Mesothelial cell of epicardium (in vitro differentiated cells): ENCODE results near the gene AOX1. TPM values are rescaled to one million over a fixed set of nuclear protein-coding genes. Genes with fewer than 3 reads are reported as not detected.
"Not testable (repeated sequence)": the region's sequence is repeated elsewhere in the genome, so short reads cannot be mapped to it uniquely, and the experiment has no call there.

Source experiments
- DNase-seq, 2 experiments: peaks; one replicate each; pipeline ENCODE4 v3.0.0; 2021; ENCODE audit warnings: low spot score in 2 of 2; ENCODE audit not compliant: unreplicated experiment in 2 of 2
- H3K27ac Mint-ChIP-seq: 2 replicates; pipeline ENCODE4 v1.8.0; 2021; ENCODE audit warnings: mixed read lengths
- H3K27me3 Mint-ChIP-seq: 2 replicates; pipeline ENCODE4 v1.8.0; 2021; ENCODE audit warnings: low read depth, mixed read lengths
- H3K36me3 Mint-ChIP-seq: 2 replicates; pipeline ENCODE4 v1.8.0; 2021; ENCODE audit warnings: mixed read lengths
- H3K4me1 Mint-ChIP-seq: 2 replicates; pipeline ENCODE4 v1.8.0; 2021; ENCODE audit warnings: mixed read lengths
- H3K4me3 Mint-ChIP-seq: 2 replicates; pipeline ENCODE4 v1.8.0; 2021; ENCODE audit warnings: mild to moderate bottlenecking, moderate library complexity, mixed read lengths
- H3K9me3 Mint-ChIP-seq: 2 replicates; pipeline ENCODE4 v1.8.0; 2021; ENCODE audit warnings: mixed read lengths
- total RNA-seq: library from RNA; stranded (reverse); gene quantifications from 3 replicates; pipeline ENCODE4 v1.2.1, GENCODE V29; 2021
- TF ChIP-seq, protein P1 (sequence below): fragments of 200-600 bp; sonication (generic); IDR thresholded peaks from one replicate; pipeline ENCODE4 v1.5.0; 2021; ENCODE audit warnings: antibody characterized with exemption; ENCODE audit not compliant: unreplicated experiment

AOX1 gene
- total RNA-seq, 1 donor from 2014 or later: 2.2 TPM

DNA sequence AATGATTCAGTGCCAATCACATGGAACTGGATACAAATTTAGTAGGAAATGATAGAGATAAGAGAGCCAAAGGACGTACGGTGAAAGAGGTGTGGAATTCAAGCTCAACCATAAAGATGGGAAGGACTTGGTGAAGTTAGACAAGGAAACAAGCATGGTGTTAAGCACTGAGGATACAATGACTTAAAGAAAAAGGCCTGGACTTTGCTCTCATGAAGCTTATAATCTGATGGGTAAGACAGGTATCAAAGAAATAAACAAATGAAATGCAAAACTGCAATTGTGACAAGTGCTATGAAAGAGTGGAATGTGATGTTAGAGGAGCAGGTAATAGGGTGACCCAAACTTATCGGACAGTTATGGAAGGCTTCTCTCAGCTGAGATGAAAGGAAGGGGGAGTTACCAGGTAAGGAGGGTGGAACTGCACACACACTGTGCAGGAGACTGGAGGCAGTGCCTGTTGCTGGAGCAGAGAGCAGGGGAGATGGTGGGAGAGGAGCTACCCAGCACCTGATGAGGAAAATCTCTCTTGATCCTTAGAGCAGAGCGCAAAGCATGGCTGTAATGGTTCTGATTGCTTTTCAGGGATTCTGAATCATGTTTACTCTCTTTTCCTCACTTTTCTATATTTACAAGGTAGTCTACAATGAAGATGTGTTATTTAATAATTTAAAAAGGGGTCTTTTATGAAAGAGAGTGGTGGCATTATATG is 118.3 kb downstream of the AOX1 start:
- TF ChIP-seq, protein P1, sequence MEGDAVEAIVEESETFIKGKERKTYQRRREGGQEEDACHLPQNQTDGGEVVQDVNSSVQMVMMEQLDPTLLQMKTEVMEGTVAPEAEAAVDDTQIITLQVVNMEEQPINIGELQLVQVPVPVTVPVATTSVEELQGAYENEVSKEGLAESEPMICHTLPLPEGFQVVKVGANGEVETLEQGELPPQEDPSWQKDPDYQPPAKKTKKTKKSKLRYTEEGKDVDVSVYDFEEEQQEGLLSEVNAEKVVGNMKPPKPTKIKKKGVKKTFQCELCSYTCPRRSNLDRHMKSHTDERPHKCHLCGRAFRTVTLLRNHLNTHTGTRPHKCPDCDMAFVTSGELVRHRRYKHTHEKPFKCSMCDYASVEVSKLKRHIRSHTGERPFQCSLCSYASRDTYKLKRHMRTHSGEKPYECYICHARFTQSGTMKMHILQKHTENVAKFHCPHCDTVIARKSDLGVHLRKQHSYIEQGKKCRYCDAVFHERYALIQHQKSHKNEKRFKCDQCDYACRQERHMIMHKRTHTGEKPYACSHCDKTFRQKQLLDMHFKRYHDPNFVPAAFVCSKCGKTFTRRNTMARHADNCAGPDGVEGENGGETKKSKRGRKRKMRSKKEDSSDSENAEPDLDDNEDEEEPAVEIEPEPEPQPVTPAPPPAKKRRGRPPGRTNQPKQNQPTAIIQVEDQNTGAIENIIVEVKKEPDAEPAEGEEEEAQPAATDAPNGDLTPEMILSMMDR: no peak
- no peak overlapping the region for H3K4me3 Mint-ChIP-seq
- DNase-seq: no peak
- H3K9me3 Mint-ChIP-seq: no peaks in the 10 kb centered on the region
- no peak overlapping the region for H3K27ac Mint-ChIP-seq
- peaks cover 12% of the 10 kb centered on the region for H3K27me3 Mint-ChIP-seq
- no peaks in the 10 kb centered on the region for H3K36me3 Mint-ChIP-seq
- no peaks in the 10 kb centered on the region for H3K4me1 Mint-ChIP-seq

DNA sequence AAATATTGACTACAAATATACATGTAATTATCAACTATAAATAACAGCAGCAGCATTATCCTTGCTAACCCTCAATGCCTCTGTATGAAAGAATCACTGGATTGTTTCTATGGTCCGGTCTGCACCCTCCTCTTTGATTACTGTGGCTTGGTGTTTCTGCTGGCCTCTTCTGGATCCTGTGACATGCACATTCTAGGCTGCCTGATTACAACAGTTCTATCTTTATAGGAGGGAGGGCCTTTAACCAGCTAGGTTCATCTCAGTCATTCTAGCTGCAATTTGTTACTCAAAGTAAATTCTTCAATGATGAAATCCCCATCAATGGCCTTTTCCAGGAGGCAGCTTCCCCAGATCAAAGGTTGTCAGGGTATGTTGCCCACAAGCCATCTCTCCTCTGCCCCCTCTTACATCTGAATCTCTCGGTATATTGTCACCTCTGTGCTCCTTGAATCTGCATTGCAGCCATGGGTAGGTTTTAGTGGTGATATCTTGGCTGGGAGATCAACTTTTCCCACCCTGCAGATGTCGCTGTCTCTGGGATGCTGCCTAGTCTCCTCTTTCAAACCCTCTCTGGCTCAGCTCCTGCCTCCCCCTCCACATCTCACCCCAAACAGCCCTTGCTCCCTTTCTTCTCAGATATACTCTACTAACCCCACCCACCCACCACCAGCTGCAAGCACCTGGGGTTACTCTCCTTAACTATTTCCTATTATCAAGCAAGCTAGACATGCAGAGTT is 119.7 kb downstream of the AOX1 start:
- DNase-seq: no peak
- TF ChIP-seq, protein P1: no peak
- no peaks in the 10 kb centered on the region for H3K36me3 Mint-ChIP-seq
- H3K27ac Mint-ChIP-seq: no peak overlapping the region
- no peaks in the 10 kb centered on the region for H3K9me3 Mint-ChIP-seq
- no peaks in the 10 kb centered on the region for H3K4me1 Mint-ChIP-seq
- no peak overlapping the region for H3K4me3 Mint-ChIP-seq
- H3K27me3 Mint-ChIP-seq: peaks cover 15% of the 10 kb centered on the region

- DNase-seq: no peak
- Mint-ChIP-seq H3K9me3 (no peaks in the 10 kb centered on the region), H3K27me3 (peaks cover 11% of the 10 kb centered on the region), H3K4me1 (peaks cover 10% of the 10 kb centered on the region), H3K36me3 (no peaks in the 10 kb centered on the region), H3K27ac (no peak overlapping the region), H3K4me3 (no peak overlapping the region)
- TF ChIP-seq, protein P1: no peak
Observed at GRCh38 chr2:200708943-200709342, 123.1 kb downstream of the AOX1 start.

DNA sequence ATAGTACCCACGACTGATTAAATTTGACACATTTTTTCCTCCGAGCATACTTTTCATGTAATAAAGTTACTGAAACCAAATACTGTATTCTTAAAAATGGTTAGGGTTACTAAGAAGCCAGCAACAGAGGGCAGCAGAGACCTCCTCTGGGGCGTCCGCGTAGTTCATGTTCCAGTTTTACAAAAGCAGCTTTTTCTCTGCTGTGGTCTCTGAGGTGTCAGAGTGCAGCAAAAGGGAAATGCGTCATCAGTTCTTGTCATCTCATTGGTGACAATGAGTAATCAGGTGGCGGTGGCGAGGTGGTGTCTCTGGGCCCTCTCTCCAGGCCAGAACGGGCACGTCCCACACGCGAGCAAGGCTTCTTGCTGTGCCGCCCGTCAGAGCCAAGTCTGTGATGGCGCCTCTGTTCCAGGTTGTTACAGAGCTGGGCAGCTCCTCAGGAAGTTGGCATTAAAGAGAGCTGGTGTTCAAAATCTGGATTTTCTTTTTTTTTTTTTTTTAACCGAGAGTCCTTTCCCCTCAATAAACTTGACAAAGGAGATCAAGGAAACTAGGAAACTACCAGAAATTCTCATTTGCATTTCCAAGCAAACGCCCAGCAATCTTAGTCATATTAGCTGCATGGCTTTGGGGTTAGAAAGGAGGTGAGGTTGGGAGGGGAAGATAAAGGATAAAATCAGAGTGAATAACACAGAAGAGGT is 127.3 kb downstream of the AOX1 start:
- DNase-seq: peak; percentile 28 to 59
- TF ChIP-seq, protein P1: peak; percentile 73
- Mint-ChIP-seq H3K36me3 (no peaks in the 10 kb centered on the region), H3K4me1 (peaks cover 10% of the 10 kb centered on the region), H3K9me3 (no peaks in the 10 kb centered on the region), H3K4me3 (peak overlapping the region; percentile 81), H3K27me3 (peaks cover 3% of the 10 kb centered on the region), H3K27ac (peak overlapping the region; percentile 64)

GRCh38 chr2:200713704-200714064 is 127.9 kb downstream of the AOX1 start:
- Mint-ChIP-seq H3K4me1 (peaks cover 10% of the 10 kb centered on the region), H3K4me3 (peak overlapping the region; percentile 81), H3K27me3 (peaks cover 8% of the 10 kb centered on the region), H3K27ac (no peak overlapping the region), H3K36me3 (no peaks in the 10 kb centered on the region), H3K9me3 (peaks cover 5% of the 10 kb centered on the region)
- no peak for DNase-seq
- TF ChIP-seq, protein P1: no peak

DNA sequence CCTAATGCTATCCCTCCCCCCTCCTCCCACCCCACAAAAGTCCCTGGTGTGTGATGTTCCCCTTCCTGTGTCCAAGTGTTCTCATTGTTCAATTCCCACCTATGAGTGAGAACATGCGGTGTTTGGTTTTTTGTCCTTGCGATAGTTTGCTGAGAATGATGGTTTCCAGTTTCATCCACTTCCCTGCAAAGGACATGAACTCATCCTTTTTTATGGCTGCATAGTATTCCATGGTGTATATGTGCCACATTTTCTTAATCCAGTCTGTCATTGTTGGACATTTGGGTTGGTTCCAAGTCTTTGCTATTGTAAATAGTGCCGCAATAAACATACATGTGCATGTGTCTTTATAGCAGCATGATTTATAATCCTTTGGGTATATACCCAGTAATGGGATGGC is 129.2 kb downstream of the AOX1 start:
- not testable (repeated sequence) for H3K9me3 Mint-ChIP-seq, H3K4me1 Mint-ChIP-seq, H3K4me3 Mint-ChIP-seq, DNase-seq, H3K27ac Mint-ChIP-seq, H3K36me3 Mint-ChIP-seq
- peaks cover 18% of the 10 kb centered on the region for H3K27me3 Mint-ChIP-seq
